Nephron progenitor cell (in vitro differentiated cells): ENCODE measurements around the gene GRPEL2.

Experiments used
- DNase-seq: peaks from one replicate; pipeline ENCODE4 v3.0.0; 2021
- H3K27ac Mint-ChIP-seq: 2 replicates; pipeline ENCODE4 v1.8.0; 2021; ENCODE audit warnings: mild to moderate bottlenecking, moderate library complexity, mixed read lengths
- H3K27me3 Mint-ChIP-seq: 2 replicates; pipeline ENCODE4 v1.8.0; 2021; ENCODE audit warnings: mild to moderate bottlenecking, low read depth, mixed read lengths; ENCODE audit not compliant: poor library complexity
- H3K36me3 Mint-ChIP-seq: 2 replicates; pipeline ENCODE4 v1.8.0; 2021; ENCODE audit warnings: low read depth, mixed read lengths
- H3K4me1 Mint-ChIP-seq: 2 replicates; pipeline ENCODE4 v1.8.0; 2021; ENCODE audit warnings: mixed read lengths
- H3K4me3 Mint-ChIP-seq: 2 replicates; pipeline ENCODE4 v1.8.0; 2021; ENCODE audit warnings: mild to moderate bottlenecking, moderate library complexity, mixed read lengths
- H3K9me3 Mint-ChIP-seq: 2 replicates; pipeline ENCODE4 v1.8.0; 2021; ENCODE audit warnings: mild to moderate bottlenecking, moderate library complexity, mixed read lengths
- TF ChIP-seq, protein P1 (sequence below): fragments of 200-600 bp; sonication (generic); IDR thresholded peaks from 2 replicates; pipeline ENCODE4 v1.5.0; 2021; ENCODE audit warnings: antibody characterized with exemption

Gene GRPEL2

GRCh38 chr5:149345147-149345891 is at the start of gene GRPEL2:
Gene GRPEL2, plus strand, starts transcription at chr5:149345499. Its CDS starts 41 bp downstream, at chr5:149345540.
- Mint-ChIP-seq H3K9me3 (no peaks in the 10 kb centered on the region), H3K27ac (peak within 1 kb of the TSS; percentile 98), H3K27me3 (no peaks in the 10 kb centered on the region), H3K4me3 (peak within 1 kb of the TSS; percentile 96), H3K4me1 (peaks cover 35% of the 10 kb centered on the region), H3K36me3 (peaks cover 20% of the 10 kb centered on the region)
- peak; percentile 93 for DNase-seq
- TF ChIP-seq, protein P1, sequence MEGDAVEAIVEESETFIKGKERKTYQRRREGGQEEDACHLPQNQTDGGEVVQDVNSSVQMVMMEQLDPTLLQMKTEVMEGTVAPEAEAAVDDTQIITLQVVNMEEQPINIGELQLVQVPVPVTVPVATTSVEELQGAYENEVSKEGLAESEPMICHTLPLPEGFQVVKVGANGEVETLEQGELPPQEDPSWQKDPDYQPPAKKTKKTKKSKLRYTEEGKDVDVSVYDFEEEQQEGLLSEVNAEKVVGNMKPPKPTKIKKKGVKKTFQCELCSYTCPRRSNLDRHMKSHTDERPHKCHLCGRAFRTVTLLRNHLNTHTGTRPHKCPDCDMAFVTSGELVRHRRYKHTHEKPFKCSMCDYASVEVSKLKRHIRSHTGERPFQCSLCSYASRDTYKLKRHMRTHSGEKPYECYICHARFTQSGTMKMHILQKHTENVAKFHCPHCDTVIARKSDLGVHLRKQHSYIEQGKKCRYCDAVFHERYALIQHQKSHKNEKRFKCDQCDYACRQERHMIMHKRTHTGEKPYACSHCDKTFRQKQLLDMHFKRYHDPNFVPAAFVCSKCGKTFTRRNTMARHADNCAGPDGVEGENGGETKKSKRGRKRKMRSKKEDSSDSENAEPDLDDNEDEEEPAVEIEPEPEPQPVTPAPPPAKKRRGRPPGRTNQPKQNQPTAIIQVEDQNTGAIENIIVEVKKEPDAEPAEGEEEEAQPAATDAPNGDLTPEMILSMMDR = no peak

GRCh38 chr5:149297340-149298025 is 47.8 kb upstream of the GRPEL2 start:
- TF ChIP-seq, protein P1 = no peak
- Mint-ChIP-seq H3K27me3 (no peaks in the 10 kb centered on the region), H3K9me3 (no peaks in the 10 kb centered on the region), H3K4me1 (peaks cover 43% of the 10 kb centered on the region), H3K36me3 (no peaks in the 10 kb centered on the region), H3K27ac (no peak overlapping the region), H3K4me3 (no peak overlapping the region)
- no peak for DNase-seq

DNA sequence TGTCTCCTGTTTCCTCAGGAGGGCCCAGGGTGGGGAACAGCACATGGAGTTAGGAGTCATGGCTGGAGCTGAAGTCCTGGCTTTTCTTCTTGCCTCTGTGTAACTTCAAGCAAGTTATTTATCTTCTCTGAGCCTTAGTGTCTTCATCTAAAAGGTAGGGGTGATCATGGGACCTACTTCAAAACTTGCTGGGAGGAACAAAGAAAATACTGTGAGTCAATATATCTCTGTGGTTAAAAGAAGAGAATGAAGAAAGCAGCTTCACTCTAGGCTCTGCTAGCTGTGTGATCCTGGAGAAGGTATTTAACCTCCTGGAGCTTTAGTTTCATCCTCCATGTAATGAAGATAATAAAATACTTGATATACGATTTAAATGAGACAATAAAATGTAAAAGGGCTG is 47.1 kb upstream of the GRPEL2 start:
- Mint-ChIP-seq H3K4me1 (peaks cover 43% of the 10 kb centered on the region), H3K4me3 (no peak overlapping the region), H3K36me3 (no peaks in the 10 kb centered on the region), H3K27ac (peak overlapping the region; percentile 47), H3K9me3 (no peaks in the 10 kb centered on the region), H3K27me3 (no peaks in the 10 kb centered on the region)
- TF ChIP-seq, protein P1 = no peak
- no peak for DNase-seq

DNA sequence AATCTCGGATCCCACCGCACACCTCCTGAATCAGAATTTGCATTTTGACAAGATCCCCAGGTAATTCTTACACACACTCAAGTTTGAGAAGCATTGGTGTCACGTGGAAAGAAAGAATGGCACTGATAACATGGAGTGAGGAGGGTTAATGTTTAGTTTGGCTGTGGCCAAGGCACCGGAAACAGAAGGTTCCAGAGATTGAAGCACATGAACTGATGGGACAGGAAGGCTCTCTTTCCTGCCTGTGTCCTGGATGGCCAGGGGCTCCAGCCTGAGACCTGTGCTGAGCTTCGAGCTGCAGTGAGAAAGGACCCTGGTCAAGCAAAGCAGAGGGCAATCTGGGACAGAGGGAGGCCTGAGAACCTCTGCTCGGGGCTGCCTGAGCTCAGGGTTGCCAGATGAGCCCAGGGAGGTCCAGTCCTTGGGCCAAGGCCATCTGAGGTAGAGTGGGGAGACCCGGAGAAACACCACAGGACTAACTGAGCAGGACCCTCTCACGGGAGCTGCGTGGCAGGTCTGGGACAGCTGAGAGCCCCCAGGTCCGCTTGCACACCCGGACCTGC is 46.4 kb upstream of the GRPEL2 start:
- H3K4me3 Mint-ChIP-seq = no peak overlapping the region

GRCh38 chr5:149299451-149300054 is 45.7 kb upstream of the GRPEL2 start:
- Mint-ChIP-seq H3K4me3 (no peak overlapping the region), H3K27me3 (no peaks in the 10 kb centered on the region), H3K36me3 (no peaks in the 10 kb centered on the region), H3K9me3 (no peaks in the 10 kb centered on the region), H3K27ac (peak overlapping the region; percentile 29), H3K4me1 (peaks cover 45% of the 10 kb centered on the region)
- TF ChIP-seq, protein P1 = no peak
- no peak for DNase-seq

More for the DNA sequence above, 46.4 kb upstream of the GRPEL2 start:
- TF ChIP-seq, protein P1 = no peak
- peaks cover 43% of the 10 kb centered on the region for H3K4me1 Mint-ChIP-seq
- H3K36me3 Mint-ChIP-seq = no peaks in the 10 kb centered on the region
- H3K27me3 Mint-ChIP-seq = no peaks in the 10 kb centered on the region
- no peak overlapping the region for H3K27ac Mint-ChIP-seq
- DNase-seq = no peak
- H3K9me3 Mint-ChIP-seq = no peaks in the 10 kb centered on the region
